Vagina (tissue), 2 donors: Measurements from ENCODE around the gene SHCBP1L. TPM values are rescaled to one million over a fixed set of nuclear protein-coding genes. Genes with fewer than 3 reads are reported as not detected.

Experiments
- DNase-seq, 2 donors: peaks; one replicate each; pipeline ENCODE4 v3.0.0-alpha.2; 2017; ENCODE audit errors: extremely low spot score in 2 of 2
- H3K27ac ChIP-seq: fragments of 200-600 bp; sonication (generic); one replicate; pipeline ENCODE4 v1.5.1; 2019
- H3K27me3 ChIP-seq: fragments of 200-600 bp; sonication (generic); one replicate; pipeline ENCODE4 v1.5.1; 2019
- H3K36me3 ChIP-seq, 2 donors: fragments of 200-600 bp; sonication (generic); one replicate each; pipeline ENCODE4 v1.5.1; 2017 to 2019
- H3K4me1 ChIP-seq: fragments of 200-600 bp; sonication (generic); one replicate; pipeline ENCODE4 v1.5.1; 2019
- H3K4me3 ChIP-seq, 2 donors: fragments of 200-600 bp; sonication (generic); 1 replicate in 1 of 2; 2 replicates in 1 of 2; pipeline ENCODE4 v1.5.1; 2016 to 2019
- H3K9me3 ChIP-seq: fragments of 200-600 bp; sonication (generic); one replicate; pipeline ENCODE4 v1.5.1; 2019
- POLR2A ChIP-seq, 2 donors: fragments of 450-650 bp; IDR thresholded peaks; one replicate each; pipeline ENCODE4 v1.6.1; 2017; ENCODE audit warnings: antibody characterized with exemption in 2 of 2, mild to moderate bottlenecking in 2 of 2, moderate library complexity in 2 of 2
- POLR2AphosphoS5 ChIP-seq, 2 donors: sonication (generic); formaldehyde crosslinking; IDR thresholded peaks; one replicate each; pipeline ENCODE4 v1.9.0; 2017; ENCODE audit warnings: antibody characterized with exemption in 2 of 2, mild to moderate bottlenecking in 2 of 2, low read depth in 1 of 2; ENCODE audit not compliant: insufficient read depth in 1 of 2
- intact Hi-C: fragments of 100-400 bp; cut with DNase I; formaldehyde crosslinking; loops from one replicate; pipeline ENCODE4 v1.15.1; 2023
- total RNA-seq: library from RNA; depleted of rRNA; stranded (reverse); fragments of >200 nt; gene quantifications from one replicate; pipeline ENCODE4 v1.2.3, GENCODE V29; 2016
- TF ChIP-seq, protein P1 (sequence below), 3 experiments: fragments of 450-650 bp in 2 of 3; fragments of 200-600 bp in 1 of 3; sonication (generic) in 1 of 3; IDR thresholded peaks; one replicate each; pipeline ENCODE4 v1.5.1; 2017 to 2019; ENCODE audit warnings: antibody characterized with exemption in 3 of 3, mild to moderate bottlenecking in 2 of 3, moderate library complexity in 2 of 3

Gene SHCBP1L
- total RNA-seq, 1 donor from 2014 or later = not detected

DNA sequence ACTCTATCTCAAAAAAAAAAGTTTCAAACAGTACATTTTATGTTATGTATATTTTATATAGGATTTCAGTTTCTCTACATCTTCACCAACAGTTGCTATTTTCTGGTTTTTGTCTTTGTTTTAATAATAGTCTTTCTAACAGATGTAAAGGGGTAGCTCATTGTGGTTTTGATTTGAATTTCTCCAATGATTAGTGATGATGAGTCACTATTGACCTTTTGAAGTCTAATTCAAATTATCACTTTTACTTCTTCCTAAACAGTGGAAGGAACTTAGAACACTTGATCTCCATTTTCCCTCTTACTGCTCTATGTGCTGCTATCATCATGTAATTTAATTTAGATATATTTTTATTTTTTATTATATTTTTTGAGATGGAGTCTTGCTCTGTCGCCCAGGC lies 31.7 kb upstream of the SHCBP1L start:
- H3K27me3 ChIP-seq = no peaks in the 10 kb centered on the region
- no peak overlapping the region for H3K4me3 ChIP-seq
- TF ChIP-seq POLR2A (IDR thresholded peaks at IDR 0.05) (no peak), POLR2AphosphoS5 (IDR thresholded peaks at IDR 0.05; ENCODE audit: insufficient read depth in 1 of 2, low read depth in 1 of 2) (no peak)
- TF ChIP-seq, protein P1, sequence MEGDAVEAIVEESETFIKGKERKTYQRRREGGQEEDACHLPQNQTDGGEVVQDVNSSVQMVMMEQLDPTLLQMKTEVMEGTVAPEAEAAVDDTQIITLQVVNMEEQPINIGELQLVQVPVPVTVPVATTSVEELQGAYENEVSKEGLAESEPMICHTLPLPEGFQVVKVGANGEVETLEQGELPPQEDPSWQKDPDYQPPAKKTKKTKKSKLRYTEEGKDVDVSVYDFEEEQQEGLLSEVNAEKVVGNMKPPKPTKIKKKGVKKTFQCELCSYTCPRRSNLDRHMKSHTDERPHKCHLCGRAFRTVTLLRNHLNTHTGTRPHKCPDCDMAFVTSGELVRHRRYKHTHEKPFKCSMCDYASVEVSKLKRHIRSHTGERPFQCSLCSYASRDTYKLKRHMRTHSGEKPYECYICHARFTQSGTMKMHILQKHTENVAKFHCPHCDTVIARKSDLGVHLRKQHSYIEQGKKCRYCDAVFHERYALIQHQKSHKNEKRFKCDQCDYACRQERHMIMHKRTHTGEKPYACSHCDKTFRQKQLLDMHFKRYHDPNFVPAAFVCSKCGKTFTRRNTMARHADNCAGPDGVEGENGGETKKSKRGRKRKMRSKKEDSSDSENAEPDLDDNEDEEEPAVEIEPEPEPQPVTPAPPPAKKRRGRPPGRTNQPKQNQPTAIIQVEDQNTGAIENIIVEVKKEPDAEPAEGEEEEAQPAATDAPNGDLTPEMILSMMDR (IDR thresholded peaks at IDR 0.05) = no peak
- no peak for DNase-seq
- no peak overlapping the region for H3K27ac ChIP-seq
- no peaks in the 10 kb centered on the region for H3K4me1 ChIP-seq
- intact Hi-C loops = no loop called here
- no peaks in the 10 kb centered on the region for H3K36me3 ChIP-seq
- no peaks in the 10 kb centered on the region for H3K9me3 ChIP-seq

DNA sequence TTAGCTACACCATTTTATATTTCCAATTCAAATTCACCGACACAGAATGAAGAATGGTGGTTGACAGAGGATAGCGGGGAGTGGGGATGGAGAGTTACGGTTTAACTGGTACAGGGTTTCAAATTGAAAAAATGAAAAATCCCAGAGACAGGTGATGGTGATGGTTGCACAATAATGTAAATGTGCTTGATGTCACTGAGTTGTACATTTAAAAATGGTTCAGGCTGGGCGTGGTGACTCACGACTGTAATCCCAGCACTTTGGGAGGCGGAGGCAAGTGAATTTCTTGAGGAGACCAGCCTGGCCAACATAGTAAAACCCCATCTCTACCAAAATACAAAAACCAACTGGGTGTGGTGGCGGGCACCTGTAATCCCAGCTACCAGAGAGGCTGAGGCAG lies 31.2 kb upstream of the SHCBP1L start:
- Histone ChIP-seq H3K27me3 (no peaks in the 10 kb centered on the region), H3K36me3 (no peaks in the 10 kb centered on the region), H3K4me1 (no peaks in the 10 kb centered on the region), H3K27ac (no peak overlapping the region), H3K9me3 (no peaks in the 10 kb centered on the region), H3K4me3 (no peak overlapping the region)
- no peak for DNase-seq
- no peak for TF ChIP-seq POLR2AphosphoS5 (IDR thresholded peaks at IDR 0.05; ENCODE audit: insufficient read depth in 1 of 2, low read depth in 1 of 2)
- TF ChIP-seq, protein P1 (IDR thresholded peaks at IDR 0.05) = no peak
- TF ChIP-seq POLR2A (IDR thresholded peaks at IDR 0.05) = no peak
- intact Hi-C loops = no loop called here

DNA sequence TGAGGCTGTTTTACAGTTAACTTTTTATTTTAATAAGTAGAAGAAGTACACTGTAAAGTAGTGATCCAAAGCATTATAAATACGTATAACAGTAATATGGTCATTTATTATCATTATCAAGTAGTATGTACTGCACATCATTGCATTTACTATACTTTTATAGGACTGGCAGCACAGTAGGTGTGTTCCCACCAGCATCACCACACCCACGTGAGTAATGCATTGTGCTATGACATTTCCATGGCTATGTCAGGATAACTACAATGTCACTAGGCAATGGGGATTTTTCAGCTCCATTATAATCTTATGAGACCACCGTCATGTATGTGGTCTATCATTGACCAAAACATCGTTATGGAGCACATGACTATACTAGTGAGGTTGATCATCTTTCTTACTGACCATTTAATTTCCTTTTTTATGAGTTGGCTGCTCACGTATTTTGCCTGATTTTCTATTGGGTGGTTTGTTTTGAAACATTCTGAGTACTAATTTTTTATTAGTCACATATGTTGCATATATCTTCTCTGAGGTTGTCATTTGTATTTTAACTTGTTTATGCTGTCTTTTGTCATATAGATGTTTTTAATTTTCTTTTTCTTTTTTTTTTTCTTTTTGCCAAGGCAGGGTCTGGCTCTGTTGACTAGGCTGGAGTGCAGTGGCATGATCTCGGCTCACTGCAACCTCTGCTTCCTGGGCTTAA lies 25.3 kb upstream of the SHCBP1L start:
- Histone ChIP-seq H3K9me3 (no peaks in the 10 kb centered on the region), H3K36me3 (no peaks in the 10 kb centered on the region), H3K4me1 (no peaks in the 10 kb centered on the region), H3K27ac (no peak overlapping the region), H3K27me3 (no peaks in the 10 kb centered on the region), H3K4me3 (no peak overlapping the region)
- TF ChIP-seq, protein P1 (IDR thresholded peaks at IDR 0.05) = no peak
- no peak for TF ChIP-seq POLR2AphosphoS5 (IDR thresholded peaks at IDR 0.05; ENCODE audit: insufficient read depth in 1 of 2, low read depth in 1 of 2)
- no peak for TF ChIP-seq POLR2A (IDR thresholded peaks at IDR 0.05)
- no peak for DNase-seq
- intact Hi-C loops = no loop called here

DNA sequence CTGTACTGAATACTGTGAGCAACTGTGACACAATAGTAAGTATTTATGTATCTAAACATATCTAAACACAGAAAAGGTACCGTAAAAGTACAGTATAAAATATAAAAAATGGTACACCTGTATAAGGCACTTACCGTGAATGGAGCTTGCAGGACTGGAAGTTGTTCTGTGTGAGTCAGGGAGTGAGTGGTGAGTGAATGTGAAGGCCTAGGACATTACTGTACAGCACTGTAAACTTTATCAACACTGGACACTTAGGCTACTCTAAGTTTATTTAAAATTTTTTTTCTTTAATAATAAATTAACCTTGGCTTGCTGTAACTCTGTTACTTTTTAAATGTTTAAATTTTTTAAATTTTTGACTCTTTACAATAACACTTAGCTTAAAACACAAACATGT lies 24.5 kb upstream of the SHCBP1L start:
- Histone ChIP-seq H3K27me3 (no peaks in the 10 kb centered on the region), H3K4me3 (no peak overlapping the region), H3K4me1 (no peaks in the 10 kb centered on the region), H3K36me3 (no peaks in the 10 kb centered on the region), H3K9me3 (no peaks in the 10 kb centered on the region), H3K27ac (no peak overlapping the region)
- intact Hi-C loops = no loop called here
- no peak for DNase-seq
- TF ChIP-seq, protein P1 (IDR thresholded peaks at IDR 0.05) = no peak
- no peak for TF ChIP-seq POLR2A (IDR thresholded peaks at IDR 0.05)
- TF ChIP-seq POLR2AphosphoS5 (IDR thresholded peaks at IDR 0.05; ENCODE audit: insufficient read depth in 1 of 2, low read depth in 1 of 2) = no peak

DNA sequence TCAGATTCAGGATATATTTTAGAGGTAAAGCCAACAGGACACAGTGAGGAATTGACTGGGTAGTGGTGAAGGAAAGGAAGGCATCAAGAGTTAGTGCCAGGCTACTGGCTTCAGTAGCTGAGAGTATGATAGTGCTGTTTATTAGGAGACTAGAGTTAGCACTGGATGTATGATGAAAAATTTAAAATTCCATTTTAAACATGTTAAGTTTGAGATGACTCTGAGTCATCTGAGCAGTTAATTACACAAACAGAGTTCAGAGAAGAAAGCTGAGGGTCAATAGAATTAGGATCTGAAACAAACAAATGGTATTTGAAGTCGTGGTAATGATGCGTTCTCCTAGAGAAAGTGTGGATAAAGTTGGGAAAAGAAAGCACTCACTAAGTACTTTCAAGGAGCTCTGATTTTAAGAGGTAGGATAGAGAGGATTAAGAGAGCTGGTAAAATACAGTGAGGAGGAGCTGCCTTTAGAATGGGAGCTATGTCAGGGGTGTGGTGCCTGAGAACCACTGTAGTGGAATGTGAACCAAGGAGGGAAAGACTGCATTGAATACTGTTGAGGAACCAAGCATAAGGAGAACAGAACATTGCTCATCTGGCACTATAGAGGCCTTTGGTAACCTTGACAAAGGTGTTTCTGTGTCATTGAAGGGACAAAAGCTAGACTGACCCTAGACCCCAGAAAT lies 21.7 kb upstream of the SHCBP1L start:
- intact Hi-C loops = no loop called here
- no peak overlapping the region for H3K4me3 ChIP-seq

More for the DNA sequence above, 21.7 kb upstream of the SHCBP1L start:
- Histone ChIP-seq H3K27ac (no peak overlapping the region), H3K4me1 (no peaks in the 10 kb centered on the region), H3K9me3 (no peaks in the 10 kb centered on the region), H3K36me3 (no peaks in the 10 kb centered on the region), H3K27me3 (no peaks in the 10 kb centered on the region)
- no peak for DNase-seq
- TF ChIP-seq POLR2A (IDR thresholded peaks at IDR 0.05) = no peak
